Urinary bladder (tissue), 4 donors: Measurements from ENCODE around the gene JAKMIP1. TPM values are rescaled to one million over a fixed set of nuclear protein-coding genes. Genes with fewer than 3 reads are reported as not detected.

Experiments used
- DNase-seq: peaks from one replicate; pipeline ENCODE4 v3.0.0-alpha.2; 2015; ENCODE audit errors: extremely low spot score
- H3K27ac ChIP-seq: one replicate; pipeline ENCODE4 v1.5.1; 2013; ENCODE audit warnings: low read depth, mild to moderate bottlenecking, moderate library complexity
- H3K36me3 ChIP-seq: one replicate; pipeline ENCODE4 v1.6.1; 2013; ENCODE audit warnings: mild to moderate bottlenecking, moderate library complexity; ENCODE audit not compliant: insufficient read depth
- H3K4me1 ChIP-seq: one replicate; pipeline ENCODE4 v1.6.1; 2013; ENCODE audit warnings: mild to moderate bottlenecking, moderate library complexity; ENCODE audit not compliant: insufficient read depth
- H3K4me3 ChIP-seq: one replicate; pipeline ENCODE4 v1.5.1; 2013; ENCODE audit warnings: low read depth, low read length
- WGBS: extraction: QIAGEN DNeasy Blood & Tissue Kit; methylation state at CpG from one replicate; pipeline ENCODE4 v1.1.7; 2013; 5-methylcytosine and 5-hydroxymethylcytosine counted together
- polyA plus RNA-seq: library from polyadenylated mRNA; stranded (reverse); fragments of 200-250 nt; gene quantifications from one replicate; pipeline ENCODE4 v1.2.3, GENCODE V29; 2013
- total RNA-seq: library from RNA; depleted of rRNA; stranded (reverse); fragments of >200 nt; gene quantifications from one replicate; pipeline ENCODE4 v1.2.3, GENCODE V29; 2014
- donor health status: healthy with polysubstance abuse.
- donor health status: healthy.

Gene JAKMIP1
- total and polyA plus RNA-seq, 2 donors, result 0.58 to 0.61 TPM

- Histone ChIP-seq H3K4me1 (no peaks in the 10 kb centered on the region), H3K27ac (no peak overlapping the region), H3K4me3 (no peak overlapping the region), H3K36me3 (no peaks in the 10 kb centered on the region)
- WGBS, result 76% methylated on average over 20 of the region's 20 CpGs
- DNase-seq, result no peak
These were observed 73.2 kb downstream of the JAKMIP1 start for GRCh38 chr4:6126971-6127745.

GRCh38 chr4:6125103-6125651, 75.2 kb downstream of the JAKMIP1 start:
- Histone ChIP-seq H3K36me3 (no peaks in the 10 kb centered on the region), H3K4me3 (no peak overlapping the region), H3K4me1 (no peaks in the 10 kb centered on the region), H3K27ac (no peak overlapping the region)
- no peak for DNase-seq
- WGBS, result 67% methylated on average over 5 of the region's 5 CpGs

GRCh38 chr4:6124386-6125102, 75.8 kb downstream of the JAKMIP1 start:
- no peak for DNase-seq
- WGBS, result 93% methylated on average over 6 of the region's 6 CpGs
- no peaks in the 10 kb centered on the region for H3K36me3 ChIP-seq
- H3K4me1 ChIP-seq, result no peaks in the 10 kb centered on the region
- H3K27ac ChIP-seq, result no peak overlapping the region
- H3K4me3 ChIP-seq, result no peak overlapping the region

DNA sequence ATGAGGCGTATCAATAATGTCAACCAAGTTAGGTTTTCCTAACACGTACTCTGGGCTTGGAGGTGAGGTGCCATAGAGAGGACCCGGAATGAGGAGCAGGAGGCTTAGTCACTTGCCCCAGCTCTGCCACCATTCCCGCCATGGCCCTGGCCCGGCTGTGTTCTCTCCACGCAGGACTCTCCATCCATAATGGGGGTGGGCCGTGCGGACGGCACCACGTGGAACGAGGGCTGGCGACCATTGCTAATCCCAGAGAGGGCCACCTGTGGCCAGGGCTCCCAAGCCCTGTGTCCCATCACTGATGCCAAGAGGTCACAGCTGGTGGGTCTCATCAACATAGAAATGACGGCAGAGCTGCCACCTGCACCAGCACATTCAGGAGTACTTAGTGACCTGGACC, 76.4 kb downstream of the JAKMIP1 start:
- DNase-seq, result no peak
- Histone ChIP-seq H3K4me3 (no peak overlapping the region), H3K36me3 (no peaks in the 10 kb centered on the region), H3K4me1 (no peaks in the 10 kb centered on the region), H3K27ac (no peak overlapping the region)
- 93% methylated on average over 13 of the region's 13 CpGs for WGBS

- no peak overlapping the region for H3K4me3 ChIP-seq
- no peak for DNase-seq
- H3K36me3 ChIP-seq, result no peaks in the 10 kb centered on the region
- 82% methylated on average over 2 of the region's 2 CpGs for WGBS
- H3K4me1 ChIP-seq, result no peaks in the 10 kb centered on the region
- H3K27ac ChIP-seq, result no peak overlapping the region
These were observed 76.8 kb downstream of the JAKMIP1 start for GRCh38 chr4:6123541-6123940.

GRCh38 chr4:6123116-6123515, 77.2 kb downstream of the JAKMIP1 start:
- no peak for DNase-seq
- no peaks in the 10 kb centered on the region for H3K36me3 ChIP-seq
- H3K27ac ChIP-seq, result no peak overlapping the region
- H3K4me1 ChIP-seq, result no peaks in the 10 kb centered on the region
- 72% methylated on average over 7 of the region's 7 CpGs for WGBS
- no peak overlapping the region for H3K4me3 ChIP-seq

GRCh38 chr4:6122496-6122895, 77.9 kb downstream of the JAKMIP1 start:
- Histone ChIP-seq H3K4me3 (no peak overlapping the region), H3K27ac (no peak overlapping the region), H3K36me3 (no peaks in the 10 kb centered on the region), H3K4me1 (no peaks in the 10 kb centered on the region)
- DNase-seq, result no peak
- WGBS, result 62% methylated on average over 6 of the region's 6 CpGs

GRCh38 chr4:6121941-6122340, 78.4 kb downstream of the JAKMIP1 start:
- no peak overlapping the region for H3K27ac ChIP-seq
- 90% methylated on average over 12 of the region's 12 CpGs for WGBS
- H3K36me3 ChIP-seq, result no peaks in the 10 kb centered on the region
- H3K4me1 ChIP-seq, result no peaks in the 10 kb centered on the region
- H3K4me3 ChIP-seq, result no peak overlapping the region
- no peak for DNase-seq

- Histone ChIP-seq H3K27ac (no peak overlapping the region), H3K4me1 (no peaks in the 10 kb centered on the region), H3K36me3 (no peaks in the 10 kb centered on the region), H3K4me3 (no peak overlapping the region)
- DNase-seq, result no peak
- WGBS, result 90% methylated on average over 18 of the region's 18 CpGs
These were observed 79.0 kb downstream of the JAKMIP1 start for GRCh38 chr4:6121276-6121850.

DNA sequence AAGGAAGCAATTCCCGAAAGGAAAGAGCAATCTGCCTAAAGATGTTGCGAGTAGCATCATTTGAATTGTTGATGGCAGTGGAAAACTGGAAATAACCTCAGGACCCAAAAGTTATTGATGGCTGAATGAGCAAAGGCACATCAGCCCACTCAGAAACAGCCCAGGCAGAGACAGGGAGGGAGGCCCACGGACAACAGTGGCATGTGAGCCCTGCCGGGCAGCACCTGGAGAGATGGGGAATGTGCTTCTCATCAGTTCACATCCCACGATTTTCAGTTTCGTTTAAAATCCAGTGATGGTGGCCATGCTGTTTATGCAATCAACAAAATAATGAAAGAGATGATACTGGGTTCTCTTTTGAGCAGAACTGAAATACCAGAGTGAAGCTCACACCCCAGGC, 80.0 kb downstream of the JAKMIP1 start:
- no peak overlapping the region for H3K4me3 ChIP-seq
- H3K27ac ChIP-seq, result no peak overlapping the region
- H3K36me3 ChIP-seq, result no peaks in the 10 kb centered on the region
- no peaks in the 10 kb centered on the region for H3K4me1 ChIP-seq
- DNase-seq, result no peak
- 62% methylated on average over 6 of the region's 6 CpGs for WGBS

DNA sequence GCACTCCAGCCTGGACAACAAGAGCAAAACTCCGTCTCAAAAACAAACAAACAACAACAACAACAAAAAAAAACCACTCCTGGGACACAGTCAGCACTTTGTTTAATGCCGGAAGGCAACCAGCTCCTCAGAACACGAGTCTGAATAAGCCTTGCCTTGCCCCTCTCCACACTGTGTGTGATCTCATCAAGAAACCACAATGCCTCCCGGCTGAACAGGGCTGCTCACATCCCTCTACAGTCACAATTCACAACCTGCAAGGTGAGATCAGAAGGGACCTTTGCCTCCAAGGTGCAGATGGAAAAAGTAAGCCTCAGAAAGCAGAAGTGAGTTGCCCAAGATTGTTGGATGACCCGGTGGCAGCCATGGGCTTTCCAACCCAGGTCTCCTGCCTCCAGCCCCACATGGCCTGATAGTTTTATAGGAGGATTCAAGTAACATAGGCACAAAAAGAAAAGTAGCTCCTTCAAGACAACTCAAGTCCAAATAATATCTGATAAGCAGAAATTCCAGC, 80.8 kb downstream of the JAKMIP1 start:
- H3K36me3 ChIP-seq, result no peaks in the 10 kb centered on the region
- H3K4me3 ChIP-seq, result no peak overlapping the region
- DNase-seq, result no peak
- no peaks in the 10 kb centered on the region for H3K4me1 ChIP-seq
- 68% methylated on average over 5 of the region's 5 CpGs for WGBS
- no peak overlapping the region for H3K27ac ChIP-seq

- Histone ChIP-seq H3K4me3 (no peak overlapping the region), H3K4me1 (no peaks in the 10 kb centered on the region), H3K27ac (no peak overlapping the region), H3K36me3 (no peaks in the 10 kb centered on the region)
- DNase-seq, result no peak
- WGBS, result 78% methylated on average over 7 of the region's 7 CpGs
These were observed 82.1 kb downstream of the JAKMIP1 start for GRCh38 chr4:6118201-6118600.

- Histone ChIP-seq H3K4me1 (no peaks in the 10 kb centered on the region), H3K27ac (no peak overlapping the region), H3K4me3 (no peak overlapping the region), H3K36me3 (no peaks in the 10 kb centered on the region)
- no peak for DNase-seq
- WGBS, result 31% methylated on average over 15 of the region's 15 CpGs
These were observed 83.6 kb downstream of the JAKMIP1 start for GRCh38 chr4:6116696-6117285.
